HL-60 (cell line): Measurements from ENCODE around the gene NDRG4.

Source experiments
- DNase-seq, 2 experiments: peaks; one replicate each; pipeline ENCODE4 v3.0.0-alpha.2; 2010 to 2020; ENCODE audit warnings: low read depth in 1 of 2, low spot score in 1 of 2
- H3K27ac ChIP-seq: fragments of 250-450 bp; sonication (Bioruptor Pico); replicated peaks from 2 replicates; pipeline ENCODE4 v1.5.1; 2020; ENCODE audit warnings: mild to moderate bottlenecking, moderate library complexity
- H3K27me3 ChIP-seq: fragments of 250-450 bp; sonication (Bioruptor Pico); 2 replicates; pipeline ENCODE4 v1.5.1; 2021; ENCODE audit warnings: mild to moderate bottlenecking, moderate library complexity; ENCODE audit not compliant: insufficient read depth, poor library complexity, severe bottlenecking
- H3K4me3 ChIP-seq: replicated peaks from 2 replicates; pipeline ENCODE4 v1.5.1; 2011; ENCODE audit warnings: mild to moderate bottlenecking, control low read depth, low read length; ENCODE audit not compliant: insufficient read depth
- CTCF ChIP-seq: IDR thresholded peaks from one replicate; pipeline ENCODE4 v1.5.1; 2011; ENCODE audit warnings: low read length, control low read depth, inconsistent platforms; ENCODE audit not compliant: insufficient read depth
- GABPA ChIP-seq: IDR thresholded peaks from 2 replicates; pipeline ENCODE4 v1.6.1; 2012; ENCODE audit warnings: low read depth
- POLR2AphosphoS5 ChIP-seq: IDR thresholded peaks from 2 replicates; pipeline ENCODE4 v1.6.1; 2012; ENCODE audit warnings: low read depth
- REST ChIP-seq: IDR thresholded peaks from 2 replicates; pipeline ENCODE4 v1.6.1; 2012; ENCODE audit warnings: low read depth; ENCODE audit not compliant: insufficient replicate concordance
- SPI1 ChIP-seq: IDR thresholded peaks from 2 replicates; pipeline ENCODE4 v1.6.1; 2012; ENCODE audit warnings: low read depth, mild to moderate bottlenecking, borderline replicate concordance

NDRG4 gene

GRCh38 chr16:58478427-58478826 is 21.5 kb upstream of the NDRG4 start:
- TF ChIP-seq POLR2AphosphoS5 (no peak), CTCF (no peak), SPI1 (no peak), GABPA (no peak), REST (no peak)
- no peaks in the 10 kb centered on the region for H3K27me3 ChIP-seq
- no peak for DNase-seq
- H3K27ac ChIP-seq = no peak overlapping the region
- no peak overlapping the region for H3K4me3 ChIP-seq

GRCh38 chr16:58481226-58481869 is 18.6 kb upstream of the NDRG4 start:
- no peaks in the 10 kb centered on the region for H3K27me3 ChIP-seq
- no peak overlapping the region for H3K27ac ChIP-seq
- TF ChIP-seq GABPA = no peak
- no peak for TF ChIP-seq REST
- TF ChIP-seq POLR2AphosphoS5 = no peak
- no peak for TF ChIP-seq SPI1
- TF ChIP-seq CTCF = no peak
- no peak overlapping the region for H3K4me3 ChIP-seq
- DNase-seq = no peak

GRCh38 chr16:58481931-58482330 is 18.0 kb upstream of the NDRG4 start:
- Histone ChIP-seq H3K27ac (no peak overlapping the region), H3K4me3 (no peak overlapping the region), H3K27me3 (no peaks in the 10 kb centered on the region)
- DNase-seq = no peak
- TF ChIP-seq CTCF = no peak
- TF ChIP-seq SPI1 = no peak
- TF ChIP-seq GABPA = no peak
- TF ChIP-seq POLR2AphosphoS5 = no peak
- TF ChIP-seq REST = no peak
